Amniotic stem cell (primary cell): ENCODE results near the gene KRTAP3-1.

Experiments
- DNase-seq: peaks from one replicate; lab custom pipeline; 2025; lab: John Stamatoyannopoulos, UW

KRTAP3-1 gene

DNA sequence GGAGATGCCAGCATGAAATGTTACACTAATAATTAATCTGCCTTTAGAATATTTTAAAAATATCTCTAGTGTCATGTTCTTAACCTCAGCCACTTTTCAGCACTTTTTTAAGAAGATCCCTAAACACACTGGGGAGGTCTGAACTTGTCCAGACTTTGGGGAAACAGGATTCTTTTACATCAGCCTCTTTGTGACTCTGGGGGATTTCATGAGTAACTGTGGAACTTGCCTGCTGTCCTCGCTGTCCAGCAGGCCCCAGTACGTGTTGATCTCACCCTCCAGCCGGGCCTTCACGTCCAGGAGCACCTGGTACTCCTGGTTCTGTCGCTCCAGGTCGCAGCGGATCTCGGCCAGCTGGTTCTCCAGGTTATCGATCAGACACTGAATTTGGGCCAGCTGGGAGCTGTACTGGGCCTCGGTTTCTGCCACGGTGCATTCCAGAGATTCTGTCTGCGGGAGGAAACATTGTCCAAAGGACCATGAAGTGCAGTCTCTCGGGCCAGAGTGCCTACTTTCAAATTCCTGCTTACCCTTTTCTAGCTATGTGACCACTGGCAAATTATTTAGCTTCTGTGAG lies 30.3 kb downstream of the KRTAP3-1 start:
- DNase-seq, result no peak

DNA sequence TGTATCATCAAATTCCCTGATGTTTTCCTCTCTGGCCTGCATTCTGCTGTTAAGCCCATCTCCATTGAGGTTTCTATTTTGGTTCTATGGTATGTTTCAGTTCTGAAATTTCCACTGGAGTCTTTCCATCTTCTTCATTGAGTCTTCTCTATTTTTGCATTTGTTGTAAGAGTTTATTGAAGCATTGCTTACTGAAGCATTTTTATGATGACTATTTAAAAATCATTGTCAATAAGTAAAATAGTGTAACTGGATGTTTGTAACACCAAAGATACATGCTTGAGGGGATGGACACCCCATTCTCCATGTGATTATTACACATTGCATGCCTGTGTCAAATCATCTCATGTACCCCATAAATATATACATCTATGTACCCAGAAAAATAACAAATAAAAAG lies 33.4 kb downstream of the KRTAP3-1 start:
- no peak for DNase-seq

DNA sequence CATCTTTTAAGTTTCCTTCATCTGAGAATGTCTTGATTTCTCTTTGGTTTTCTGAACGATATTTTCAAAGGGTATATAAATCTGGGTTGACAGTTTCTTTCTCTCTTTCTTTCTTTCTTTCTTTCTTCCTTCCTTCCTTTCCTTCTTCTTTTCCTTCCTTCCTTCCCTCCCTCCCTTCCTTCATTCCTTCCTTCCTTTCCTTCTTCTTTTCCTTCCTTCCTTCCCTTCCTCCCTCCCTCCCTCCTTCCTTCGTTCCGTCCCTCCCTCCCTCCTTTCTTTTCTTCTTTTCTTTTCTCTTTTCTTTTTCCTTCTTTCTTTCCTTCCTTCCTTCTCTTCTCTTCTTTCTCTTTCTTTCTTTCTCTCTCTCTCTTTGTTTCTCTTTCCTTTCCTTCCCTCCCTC lies 34.6 kb downstream of the KRTAP3-1 start:
- no peak for DNase-seq

DNA sequence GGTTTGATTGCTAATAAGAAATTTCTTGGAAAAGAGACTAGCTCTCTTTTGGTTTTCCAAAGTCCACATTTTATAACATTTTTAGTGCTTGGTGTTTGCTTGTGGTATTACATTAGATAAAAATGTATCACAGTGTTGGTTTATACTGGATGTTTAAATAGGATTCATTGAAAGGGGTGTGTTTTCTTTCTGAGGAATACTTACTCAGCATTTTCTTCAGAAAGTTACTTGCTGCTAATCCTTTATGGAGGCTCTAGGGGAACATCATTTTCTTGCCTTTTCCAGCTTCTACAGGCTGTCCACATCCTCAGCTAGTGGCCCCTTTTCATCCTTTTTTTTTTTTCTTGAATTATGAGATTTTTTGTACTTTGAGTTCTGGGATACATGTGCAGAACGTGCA lies 41.3 kb downstream of the KRTAP3-1 start:
- no peak for DNase-seq

DNA sequence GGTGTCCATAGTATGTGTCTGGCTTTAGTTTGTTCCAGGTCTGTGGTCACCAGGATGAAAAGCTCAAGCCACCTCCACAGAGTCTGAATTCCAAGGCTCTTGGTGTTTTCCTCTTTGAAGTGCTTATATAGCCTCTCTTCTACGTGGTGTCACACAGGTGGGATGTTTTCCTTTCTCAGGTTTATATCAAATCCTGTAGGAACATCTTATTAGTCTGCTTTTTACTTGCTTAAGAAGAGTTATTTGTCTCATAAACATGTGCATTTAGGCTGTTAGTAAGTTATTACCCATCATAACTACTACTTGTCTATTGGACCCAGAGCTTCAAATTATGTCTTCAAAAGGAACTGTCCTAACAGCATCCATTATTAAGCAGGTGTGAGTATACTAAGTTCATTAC lies 42.1 kb downstream of the KRTAP3-1 start, which contains the start of gene KRT39:
Gene KRT39, minus strand, starts transcription at position 101 of the 400 bp plus-strand sequence. Its CDS starts 92 bp downstream, at position 9.
- no peak for DNase-seq

DNA sequence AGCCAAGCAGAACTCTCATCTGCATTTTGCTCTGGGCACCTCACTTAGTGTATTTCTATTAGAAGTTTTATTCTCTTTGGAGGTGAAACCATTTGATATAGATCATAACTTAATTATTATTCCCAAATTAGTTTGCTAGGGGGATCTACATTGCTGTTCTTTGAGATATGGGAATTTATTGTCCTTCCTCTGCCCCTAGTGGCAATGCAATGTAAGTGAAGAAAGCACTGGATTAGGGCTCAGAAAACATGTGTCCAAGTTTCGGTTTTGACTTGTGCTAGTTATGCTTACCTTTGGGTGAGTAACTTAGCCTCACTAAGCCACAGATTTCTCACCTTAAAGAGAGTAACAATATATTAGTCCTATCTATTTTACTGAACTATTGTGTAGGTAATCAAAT lies 45.1 kb downstream of the KRTAP3-1 start:
- no peak for DNase-seq

DNA sequence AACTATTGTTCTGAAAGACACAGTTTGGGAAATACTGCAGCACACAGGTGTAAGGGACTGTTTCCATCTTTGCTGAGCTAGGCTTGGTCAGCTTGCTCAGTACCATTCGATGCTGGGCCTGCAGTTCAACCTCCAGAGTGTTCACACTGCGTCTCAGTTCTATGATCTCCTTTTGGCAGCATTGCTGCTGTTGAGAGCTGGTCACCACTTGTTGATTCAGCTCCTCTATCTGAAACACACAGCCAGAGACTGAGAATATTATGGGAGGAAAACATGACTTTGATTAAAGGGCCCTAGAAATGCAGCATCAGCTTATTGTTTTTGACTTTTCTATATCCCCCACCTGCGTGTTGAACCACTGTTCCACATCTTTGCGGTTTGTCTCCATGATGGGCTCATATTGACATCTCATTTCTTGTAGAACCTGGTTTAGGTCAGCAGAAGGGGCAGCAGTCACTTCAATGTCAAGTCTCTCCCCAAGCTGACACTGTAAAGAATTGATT lies 46.8 kb downstream of the KRTAP3-1 start:
- no peak for DNase-seq

DNA sequence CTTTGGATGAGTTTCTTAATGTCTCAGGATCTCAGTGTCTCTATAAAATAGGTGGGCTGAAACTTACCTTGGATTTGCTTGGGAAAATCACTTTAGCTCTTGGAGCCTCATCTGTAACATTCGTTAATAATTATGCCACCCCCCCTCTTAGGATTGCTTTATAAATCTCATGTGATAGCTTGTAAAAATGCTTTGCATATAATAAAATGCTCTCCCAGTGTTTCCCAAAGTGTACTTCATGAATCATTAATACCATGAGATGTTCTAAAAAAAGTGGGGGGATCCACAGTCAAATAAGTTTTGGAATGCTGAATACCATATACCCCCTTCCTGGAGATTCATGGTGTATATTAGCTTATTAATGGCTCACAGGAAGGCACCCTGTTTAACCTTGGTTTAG lies 47.3 kb downstream of the KRTAP3-1 start:
- no peak for DNase-seq

DNA sequence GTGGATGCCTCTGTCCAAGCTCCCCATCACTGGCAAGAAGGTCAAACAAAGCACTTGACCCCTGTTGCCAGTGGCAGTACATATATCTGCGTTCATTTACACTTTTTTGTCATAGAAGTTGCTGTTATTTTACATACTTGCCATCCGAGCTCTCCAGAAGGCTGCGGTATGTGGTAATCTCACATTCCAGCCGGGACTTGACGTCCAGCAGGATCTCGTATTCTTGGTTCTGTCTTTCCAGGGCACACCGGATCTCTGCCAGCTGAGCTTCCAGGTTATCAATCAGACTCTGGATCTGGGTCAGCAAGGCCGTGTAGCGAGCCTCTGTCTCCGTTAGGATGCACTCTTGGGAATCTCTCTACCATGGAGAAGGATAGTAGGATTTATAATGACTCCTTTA lies 48.8 kb downstream of the KRTAP3-1 start:
- no peak for DNase-seq
